Ramos (cell line): ENCODE results near the gene AGBL4.

ENCODE experiments used
- in situ Hi-C: fragments of 300-500 bp; cut with MboI; formaldehyde crosslinking; loops from one replicate; pipeline ENCODE4 v1.14.3; 2022; ENCODE audit warnings: low sequenced_read_pairs; ENCODE audit not compliant: unreplicated experiment

Gene AGBL4

GRCh38 chr1:48756683-48757316 lies 1267.0 kb downstream of the AGBL4 start:
- in situ Hi-C loops: no loop called here

GRCh38 chr1:48753293-48753692 lies 1270.5 kb downstream of the AGBL4 start:
- in situ Hi-C loops: no loop called here

- in situ Hi-C loops: no loop called here
Observed at GRCh38 chr1:48750109-48750508, 1273.6 kb downstream of the AGBL4 start.

GRCh38 chr1:48749068-48749467 lies 1274.7 kb downstream of the AGBL4 start:
- in situ Hi-C loops: no loop called here

GRCh38 chr1:48746906-48747305 lies 1276.8 kb downstream of the AGBL4 start:
- in situ Hi-C loops: no loop called here

GRCh38 chr1:48744032-48744431 lies 1279.7 kb downstream of the AGBL4 start:
- in situ Hi-C loops: no loop called here

GRCh38 chr1:48743480-48743879 lies 1280.3 kb downstream of the AGBL4 start:
- in situ Hi-C loops: no loop called here

- in situ Hi-C loops: no loop called here
Observed at GRCh38 chr1:48741380-48741779, 1282.4 kb downstream of the AGBL4 start.

GRCh38 chr1:48740621-48741020 lies 1283.1 kb downstream of the AGBL4 start:
- in situ Hi-C loops: no loop called here

GRCh38 chr1:48739091-48739490 lies 1284.7 kb downstream of the AGBL4 start:
- in situ Hi-C loops: no loop called here

- in situ Hi-C loops: no loop called here
Observed at GRCh38 chr1:48738356-48738755, 1285.4 kb downstream of the AGBL4 start.

GRCh38 chr1:48735796-48736195 lies 1288.0 kb downstream of the AGBL4 start:
- in situ Hi-C loops: no loop called here

- in situ Hi-C loops: no loop called here
Observed at GRCh38 chr1:48730164-48730910, 1293.4 kb downstream of the AGBL4 start.

GRCh38 chr1:48728584-48728983 lies 1295.2 kb downstream of the AGBL4 start:
- in situ Hi-C loops: no loop called here

GRCh38 chr1:48726557-48727215 lies 1297.1 kb downstream of the AGBL4 start:
- in situ Hi-C loops: no loop called here

GRCh38 chr1:48726139-48726538 lies 1297.6 kb downstream of the AGBL4 start:
- in situ Hi-C loops: no loop called here

GRCh38 chr1:48725341-48726046 lies 1298.3 kb downstream of the AGBL4 start:
- in situ Hi-C loops: no loop called here

- in situ Hi-C loops: no loop called here
Observed at GRCh38 chr1:48720929-48721328, 1302.8 kb downstream of the AGBL4 start.

GRCh38 chr1:48718705-48719104 lies 1305.0 kb downstream of the AGBL4 start:
- in situ Hi-C loops: no loop called here

- in situ Hi-C loops: no loop called here
Observed at GRCh38 chr1:48718116-48718630, 1305.6 kb downstream of the AGBL4 start.

GRCh38 chr1:48717082-48717481 lies 1306.7 kb downstream of the AGBL4 start:
- in situ Hi-C loops: no loop called here
